ENCODE results near the gene ZNF79. TPM values are rescaled to one million over a fixed set of nuclear protein-coding genes. Genes with fewer than 3 reads are reported as not detected.
"Not testable (repeated sequence)": the region's sequence is repeated elsewhere in the genome, so short reads cannot be mapped to it uniquely, and the experiment has no call there.

ZNF79 gene
- total and polyA plus RNA-seq, 7 experiments from 2014 or later = 4.8 to 17.8 (median 10.8) TPM

GRCh38 chr9:127455324-127455992, 31.3 kb downstream of the ZNF79 start:
- ChIA-PET CTCF (interaction anchor here (0.6 to 1.1 kb wide), 6 partner anchors 18 to 706 kb away, joined by 3 to 4 read pairs (median 3); no protein-coding TSS in a partner anchor), POLR2A (interaction anchor here (1.3 kb wide), 1 partner anchor 37 kb away, joined by 3 read pairs; no protein-coding TSS in a partner anchor)
- Mint-ChIP-seq H3K9me3 (peaks cover 0 to 4% (median 0%) of the 10 kb centered on the region in 11 donors), H3K27ac (no peak overlapping the region), H3K4me1 (peaks cover 2 to 17% (median 13%) of the 10 kb centered on the region in 7 donors), H3K27me3 (no peaks in the 10 kb centered on the region), H3K36me3 (peaks cover 5 to 22% (median 7%) of the 10 kb centered on the region in 5 donors), H3K4me3 (no peak overlapping the region)
- H3K27me3 ChIP-seq (ENCODE audit: control insufficient read depth in 2 of 2, insufficient read depth in 2 of 2, low read length in 2 of 2) = no peaks in the 10 kb centered on the region
- H3K4me3 ChIP-seq (ENCODE audit: low read length) = no peak overlapping the region
- ATAC-seq (peak; percentile 12), DNase-seq (peak in 1 of 9 donors; percentile 10)
- no peak overlapping the region for H3K27ac ChIP-seq (ENCODE audit: low read depth, low read length)
- no peaks in the 10 kb centered on the region for H3K9me3 ChIP-seq (ENCODE audit: control insufficient read depth in 2 of 3, low read length in 3 of 3)
- intact Hi-C loops (cut with micrococcal nuclease) = loop anchor here (1.0 to 10.0 kb wide), 2 partner anchors 144 to 651 kb away; partner anchors contain the start of gene ZBTB43 (in 1 of the 2)
- H3K4me1 ChIP-seq (ENCODE audit: control insufficient read depth in 2 of 2, insufficient read depth in 2 of 2, low read length in 2 of 2) = peaks cover 4 to 8% of the 10 kb centered on the region in 2 donors
- peaks cover 0 to 23% (median 5%) of the 10 kb centered on the region in 3 experiments for H3K36me3 ChIP-seq (ENCODE audit: control insufficient read depth in 2 of 3, insufficient read depth in 3 of 3, low read length in 3 of 3)

GRCh38 chr9:127457191-127457878, 33.2 kb downstream of the ZNF79 start:
- ChIA-PET CTCF (interaction anchor here (0.7 kb wide), 1 partner anchor 100 kb away, joined by 5 read pairs; no protein-coding TSS in a partner anchor), POLR2A (no interaction called here)
- Histone ChIP-seq H3K4me3 (ENCODE audit: low read length) (no peak overlapping the region), H3K4me1 (ENCODE audit: control insufficient read depth in 2 of 2, insufficient read depth in 2 of 2, low read length in 2 of 2) (peaks cover 1 to 2% of the 10 kb centered on the region in 2 donors), H3K36me3 (ENCODE audit: control insufficient read depth in 2 of 3, insufficient read depth in 3 of 3, low read length in 3 of 3) (peaks cover 2 to 38% (median 5%) of the 10 kb centered on the region in 3 experiments), H3K9me3 (ENCODE audit: control insufficient read depth in 2 of 3, low read length in 3 of 3) (no peaks in the 10 kb centered on the region), H3K27me3 (ENCODE audit: control insufficient read depth in 2 of 2, insufficient read depth in 2 of 2, low read length in 2 of 2) (no peaks in the 10 kb centered on the region), H3K27ac (ENCODE audit: low read depth, low read length) (no peak overlapping the region)
- Mint-ChIP-seq H3K4me3 (no peak overlapping the region), H3K36me3 (peaks cover 7 to 37% (median 10%) of the 10 kb centered on the region in 5 donors), H3K4me1 (peaks cover 0 to 10% (median 3%) of the 10 kb centered on the region in 7 donors), H3K27me3 (no peaks in the 10 kb centered on the region), H3K9me3 (no peaks in the 10 kb centered on the region), H3K27ac (no peak overlapping the region)
- intact Hi-C loops (cut with micrococcal nuclease) = loop anchor here in 1 of 2 donors (10.0 kb wide), 1 partner anchor 653 kb away; the partner anchor contains the start of gene ZBTB43
- no peak for DNase-seq
- ATAC-seq = no peak

GRCh38 chr9:127458921-127459320, 34.7 kb downstream of the ZNF79 start:
- ATAC-seq (no peak), DNase-seq (no peak)
- H3K27ac Mint-ChIP-seq = no peak overlapping the region
- POLR2A ChIA-PET = no interaction called here
- H3K36me3 ChIP-seq (ENCODE audit: control insufficient read depth in 2 of 3, insufficient read depth in 3 of 3, low read length in 3 of 3) = peaks cover 5 to 50% (median 5%) of the 10 kb centered on the region in 3 experiments
- no peak overlapping the region for H3K4me3 Mint-ChIP-seq
- intact Hi-C loops (cut with micrococcal nuclease) = loop anchor here in 1 of 2 donors (10.0 kb wide), 1 partner anchor 654 kb away; the partner anchor contains the start of gene ZBTB43
- H3K4me1 ChIP-seq (ENCODE audit: control insufficient read depth in 2 of 2, insufficient read depth in 2 of 2, low read length in 2 of 2) = no peaks in the 10 kb centered on the region
- H3K4me3 ChIP-seq (ENCODE audit: low read length) = no peak overlapping the region
- no peak overlapping the region for H3K27ac ChIP-seq (ENCODE audit: low read depth, low read length)
- no peaks in the 10 kb centered on the region for H3K27me3 ChIP-seq (ENCODE audit: control insufficient read depth in 2 of 2, insufficient read depth in 2 of 2, low read length in 2 of 2)
- peaks cover 0 to 9% (median 0%) of the 10 kb centered on the region in 7 donors for H3K4me1 Mint-ChIP-seq
- CTCF ChIA-PET = no interaction called here
- no peaks in the 10 kb centered on the region for H3K9me3 Mint-ChIP-seq
- H3K9me3 ChIP-seq (ENCODE audit: control insufficient read depth in 2 of 3, low read length in 3 of 3) = no peaks in the 10 kb centered on the region
- H3K27me3 Mint-ChIP-seq = no peaks in the 10 kb centered on the region
- peaks cover 9 to 43% (median 16%) of the 10 kb centered on the region in 5 donors for H3K36me3 Mint-ChIP-seq

GRCh38 chr9:127463382-127463781, 39.2 kb downstream of the ZNF79 start:
- Mint-ChIP-seq H3K4me3 (no peak overlapping the region), H3K27ac (no peak overlapping the region), H3K9me3 (peaks cover 0 to 1% (median 0%) of the 10 kb centered on the region in 11 donors), H3K36me3 (peaks cover 9 to 42% (median 16%) of the 10 kb centered on the region in 5 donors), H3K27me3 (no peaks in the 10 kb centered on the region), H3K4me1 (no peaks in the 10 kb centered on the region)
- ChIA-PET POLR2A (interaction anchor here (0.8 kb wide), 1 partner anchor 523 kb away, joined by 5 read pairs; no protein-coding TSS in a partner anchor), CTCF (no interaction called here)
- Histone ChIP-seq H3K4me1 (ENCODE audit: control insufficient read depth in 2 of 2, insufficient read depth in 2 of 2, low read length in 2 of 2) (no peaks in the 10 kb centered on the region), H3K27ac (ENCODE audit: low read depth, low read length) (no peak overlapping the region), H3K4me3 (ENCODE audit: low read length) (no peak overlapping the region), H3K36me3 (ENCODE audit: control insufficient read depth in 2 of 3, insufficient read depth in 3 of 3, low read length in 3 of 3) (peaks cover 5 to 52% (median 10%) of the 10 kb centered on the region in 3 experiments), H3K27me3 (ENCODE audit: control insufficient read depth in 2 of 2, insufficient read depth in 2 of 2, low read length in 2 of 2) (no peaks in the 10 kb centered on the region), H3K9me3 (ENCODE audit: control insufficient read depth in 2 of 3, low read length in 3 of 3) (no peaks in the 10 kb centered on the region)
- ATAC-seq (no peak), DNase-seq (no peak)
- intact Hi-C loops (cut with micrococcal nuclease) = no loop called here

GRCh38 chr9:127463911-127464310, 39.7 kb downstream of the ZNF79 start:
- Mint-ChIP-seq H3K4me1 (no peaks in the 10 kb centered on the region), H3K4me3 (no peak overlapping the region), H3K27ac (no peak overlapping the region), H3K9me3 (peaks cover 0 to 1% (median 0%) of the 10 kb centered on the region in 11 donors), H3K36me3 (peaks cover 9 to 42% (median 16%) of the 10 kb centered on the region in 5 donors), H3K27me3 (no peaks in the 10 kb centered on the region)
- ChIA-PET POLR2A (interaction anchor here (0.6 kb wide), 1 partner anchor 263 kb away, joined by 3 read pairs; no protein-coding TSS in a partner anchor), CTCF (no interaction called here)
- no peak overlapping the region for H3K4me3 ChIP-seq (ENCODE audit: low read length)
- H3K4me1 ChIP-seq (ENCODE audit: control insufficient read depth in 2 of 2, insufficient read depth in 2 of 2, low read length in 2 of 2) = no peaks in the 10 kb centered on the region
- H3K27ac ChIP-seq (ENCODE audit: low read depth, low read length) = no peak overlapping the region
- ATAC-seq (no peak), DNase-seq (no peak)
- no peaks in the 10 kb centered on the region for H3K9me3 ChIP-seq (ENCODE audit: control insufficient read depth in 2 of 3, low read length in 3 of 3)
- peaks cover 5 to 51% (median 10%) of the 10 kb centered on the region in 3 experiments for H3K36me3 ChIP-seq (ENCODE audit: control insufficient read depth in 2 of 3, insufficient read depth in 3 of 3, low read length in 3 of 3)
- intact Hi-C loops (cut with micrococcal nuclease) = no loop called here
- no peaks in the 10 kb centered on the region for H3K27me3 ChIP-seq (ENCODE audit: control insufficient read depth in 2 of 2, insufficient read depth in 2 of 2, low read length in 2 of 2)

- CTCF ChIA-PET = not testable (repeated sequence)
Measured at GRCh38 chr9:127466407-127466917, 42.3 kb downstream of the ZNF79 start.

More at GRCh38 chr9:127466407-127466917, 42.3 kb downstream of the ZNF79 start:
- H3K27me3 ChIP-seq (ENCODE audit: control insufficient read depth in 2 of 2, insufficient read depth in 2 of 2, low read length in 2 of 2); H3K4me1 Mint-ChIP-seq; H3K27me3 Mint-ChIP-seq; POLR2A ChIA-PET; DNase-seq; H3K27ac ChIP-seq (ENCODE audit: low read depth, low read length); H3K4me1 ChIP-seq (ENCODE audit: control insufficient read depth in 2 of 2, insufficient read depth in 2 of 2, low read length in 2 of 2); H3K4me3 Mint-ChIP-seq; H3K9me3 Mint-ChIP-seq; H3K9me3 ChIP-seq (ENCODE audit: control insufficient read depth in 2 of 3, low read length in 3 of 3); H3K4me3 ChIP-seq (ENCODE audit: low read length); intact Hi-C loops (cut with micrococcal nuclease): not testable (repeated sequence)
- peaks cover 0 to 35% (median 10%) of the 10 kb centered on the region in 3 experiments for H3K36me3 ChIP-seq (ENCODE audit: control insufficient read depth in 2 of 3, insufficient read depth in 3 of 3, low read length in 3 of 3)
- peak overlapping the region in 1 of 9 donors; percentile 16 for H3K27ac Mint-ChIP-seq
- peak; percentile 37 for ATAC-seq
- H3K36me3 Mint-ChIP-seq = peaks cover 9 to 37% (median 20%) of the 10 kb centered on the region in 5 donors
